Keratinocyte (primary cell): Measurements from ENCODE around the gene SQOR. TPM values are rescaled to one million over a fixed set of nuclear protein-coding genes. Genes with fewer than 3 reads are reported as not detected.

Experiments used
- DNase-seq: peaks from one replicate; pipeline ENCODE4 v3.0.0-alpha.2; 2011; ENCODE audit warnings: low read depth, missing footprints, low spot score
- FAIRE-seq: peaks from 2 replicates; lab custom pipeline; 2011; peaks lifted over from hg19 to GRCh38; lab: Jason Lieb, UNC
- H2AFZ ChIP-seq: 2 replicates; pipeline ENCODE4 v1.6.0; 2012; ENCODE audit warnings: low read length, control low read depth, inconsistent platforms; ENCODE audit not compliant: control insufficient read depth
- H3K27ac ChIP-seq: 2 replicates; pipeline ENCODE4 v1.5.1; 2011; ENCODE audit warnings: low read length; ENCODE audit not compliant: control insufficient read depth, insufficient read depth
- H3K27me3 ChIP-seq: 3 replicates; pipeline ENCODE4 v1.6.0; 2011; ENCODE audit warnings: low read length; ENCODE audit not compliant: control insufficient read depth, insufficient read depth; ENCODE audit errors: extremely low read depth
- H3K36me3 ChIP-seq, 2 experiments: 2 replicates in 1 of 2; 3 replicates in 1 of 2; pipeline ENCODE4 v1.5.1; 2011; ENCODE audit warnings: low read length in 2 of 2, mild to moderate bottlenecking in 1 of 2; ENCODE audit not compliant: control insufficient read depth in 2 of 2, insufficient read depth in 2 of 2; ENCODE audit errors: extremely low read depth in 1 of 2
- H3K4me1 ChIP-seq: 3 replicates; pipeline ENCODE4 v1.5.1; 2011; ENCODE audit warnings: low read length; ENCODE audit not compliant: control insufficient read depth, insufficient read depth; ENCODE audit errors: extremely low read depth
- H3K4me2 ChIP-seq: 3 replicates; pipeline ENCODE4 v1.6.0; 2011; ENCODE audit warnings: low read depth, low read length; ENCODE audit not compliant: control insufficient read depth, insufficient read depth; ENCODE audit errors: extremely low read depth
- H3K4me3 ChIP-seq, 3 experiments: fragments of 200-600 bp in 1 of 3; sonication (generic) in 1 of 3; 2 replicates in 2 of 3; 3 replicates in 1 of 3; pipeline ENCODE4 v1.5.1; 2011 to 2016; ENCODE audit warnings: low read length in 3 of 3, mild to moderate bottlenecking in 3 of 3, control low read depth in 2 of 3, inconsistent platforms in 1 of 3, low read depth in 1 of 3, mixed read lengths in 1 of 3, mixed run types in 1 of 3, moderate library complexity in 1 of 3; ENCODE audit not compliant: control insufficient read depth in 2 of 3, insufficient read depth in 2 of 3; ENCODE audit errors: extremely low read depth in 1 of 3
- H3K79me2 ChIP-seq: 2 replicates; pipeline ENCODE4 v1.6.0; 2012; ENCODE audit warnings: low read length; ENCODE audit not compliant: control insufficient read depth, insufficient read depth
- H3K9ac ChIP-seq: 3 replicates; pipeline ENCODE4 v1.6.0; 2011; ENCODE audit warnings: low read length; ENCODE audit not compliant: control insufficient read depth, insufficient read depth; ENCODE audit errors: extremely low read depth
- H3K9me1 ChIP-seq: 3 replicates; pipeline ENCODE4 v1.6.0; 2011; ENCODE audit warnings: low read length; ENCODE audit not compliant: control insufficient read depth, insufficient read depth; ENCODE audit errors: extremely low read depth
- H3K9me3 ChIP-seq: 2 replicates; pipeline ENCODE4 v1.5.1; 2012; ENCODE audit warnings: low read depth, low read length; ENCODE audit not compliant: control insufficient read depth
- H4K20me1 ChIP-seq: 3 replicates; pipeline ENCODE4 v1.6.0; 2011; ENCODE audit warnings: low read length; ENCODE audit not compliant: control insufficient read depth, insufficient read depth; ENCODE audit errors: extremely low read depth
- CTCF ChIP-seq, 3 experiments: IDR thresholded peaks in 1 of 3; conservative IDR thresholded peaks in 1 of 3; optimal IDR thresholded peaks in 1 of 3; 2 replicates in 2 of 3; 3 replicates in 1 of 3; pipeline versions ENCODE3 to v1.5.1; 2011; ENCODE audit warnings: low read length in 3 of 3, mild to moderate bottlenecking in 3 of 3, moderate library complexity in 2 of 3, control low read depth in 1 of 3, inconsistent platforms in 1 of 3; ENCODE audit not compliant: insufficient read depth in 2 of 3; ENCODE audit errors: extremely low read depth in 1 of 3
- EZH2 ChIP-seq: IDR thresholded peaks from one replicate; pipeline ENCODE4 v1.6.1; 2012; ENCODE audit warnings: inconsistent platforms, mild to moderate bottlenecking, low read length, moderate library complexity
- dilution Hi-C: fragments of 300-500 bp; cut with MboI; formaldehyde crosslinking; loops from one replicate; pipeline ENCODE4 v1.7.0; 2020; ENCODE audit warnings: low sequenced_read_pairs; ENCODE audit not compliant: extremely low pct_ligation_motif_present
- polyA plus RNA-seq, 5 experiments: library from polyadenylated mRNA; depleted of rRNA in 3 of 5; stranded (reverse) in 3 of 5; stranded (forward) in 1 of 5; unstranded in 1 of 5; fragments of >200 nt; gene quantifications; 1 replicate in 1 of 5; 2 replicates in 3 of 5; 3 replicates in 1 of 5; pipeline versions ENCODE4 v1.2.1 to v1.2.3, GENCODE V29; 2011 to 2012; ENCODE audit warnings: missing spikeins in 2 of 5, low read depth in 1 of 5, low replicate concordance in 1 of 5

Gene SQOR
- polyA plus RNA-seq, 1 donor (not counting 4 experiments of a cell fraction or from before 2014, with no cell fraction given) = 140 TPM

- Histone ChIP-seq H3K9me3 (no peaks in the 10 kb centered on the region), H2AFZ (peak within 1 kb of the TSS; percentile 99), H3K79me2 (peaks cover 21% of the 10 kb centered on the region), H3K9me1 (no peaks in the 10 kb centered on the region), H3K27me3 (no peaks in the 10 kb centered on the region), H3K4me3 (peak within 1 kb of the TSS; percentile 64 to 94 (median 68)), H4K20me1 (no peaks in the 10 kb centered on the region), H3K4me1 (peaks cover 17% of the 10 kb centered on the region), H3K27ac (peak within 1 kb of the TSS; percentile 99), H3K9ac (peak within 1 kb of the TSS; percentile 100), H3K4me2 (peak within 1 kb of the TSS; percentile 75), H3K36me3 (no peaks in the 10 kb centered on the region)
- dilution Hi-C loops = no loop called here
- TF ChIP-seq EZH2 (no peak), CTCF (optimal IDR thresholded peaks at IDR 0.05 in 1 of 3, IDR thresholded peaks at IDR 0.05 in 1 of 3, conservative IDR thresholded peaks at IDR 0.05 in 1 of 3; ENCODE audit: extremely low read depth in 1 of 3, insufficient read depth in 2 of 3, low read length in 3 of 3) (no peak)
- FAIRE-seq (peak; percentile 75), DNase-seq (peak; percentile 59)
Measured at GRCh38 chr15:45587095-45587862, 47.5 kb upstream of the SQOR start, which contains the start of gene BLOC1S6. BLOC1S6 (plus strand) TSS chr15:45587379; CDS start chr15:45587444, 65 bp downstream.

- Histone ChIP-seq H3K27me3 (no peaks in the 10 kb centered on the region), H3K4me3 (peak overlapping the region; percentile 64 to 94 (median 68)), H3K9ac (peak overlapping the region; percentile 100), H3K4me1 (peaks cover 17% of the 10 kb centered on the region), H3K36me3 (no peaks in the 10 kb centered on the region), H3K9me1 (no peaks in the 10 kb centered on the region), H2AFZ (peak overlapping the region; percentile 99), H3K4me2 (peak overlapping the region; percentile 75), H4K20me1 (no peaks in the 10 kb centered on the region), H3K79me2 (peaks cover 21% of the 10 kb centered on the region), H3K9me3 (no peaks in the 10 kb centered on the region), H3K27ac (peak overlapping the region; percentile 99)
- dilution Hi-C loops = no loop called here
- DNase-seq (no peak), FAIRE-seq (no peak)
- TF ChIP-seq EZH2 (no peak), CTCF (optimal IDR thresholded peaks at IDR 0.05 in 1 of 3, IDR thresholded peaks at IDR 0.05 in 1 of 3, conservative IDR thresholded peaks at IDR 0.05 in 1 of 3; ENCODE audit: extremely low read depth in 1 of 3, insufficient read depth in 2 of 3, low read length in 3 of 3) (no peak)
Measured at GRCh38 chr15:45587863-45588170, 47.0 kb upstream of the SQOR start.
